SK-N-SH (cell line): Measurements from ENCODE around the gene DUSP2.

ENCODE experiments used
- CTCF ChIP-seq: fragments of 200-600 bp; sonication (generic); IDR thresholded peaks from 2 replicates; pipeline ENCODE4 v1.6.1; 2017; ENCODE audit warnings: antibody characterized with exemption, mild to moderate bottlenecking, moderate library complexity
- USF2 ChIP-seq: fragments of 150-350 bp; IDR thresholded peaks from 2 replicates; pipeline ENCODE4 v1.6.1; 2017; ENCODE audit warnings: antibody characterized with exemption, low read length, low read depth, borderline replicate concordance
- TF ChIP-seq, protein P1 (sequence below): IDR thresholded peaks from 2 replicates; pipeline ENCODE4 v1.6.1; 2012; ENCODE audit warnings: mild to moderate bottlenecking, low read depth, low read length, moderate library complexity

GRCh38 chr2:96146153-96146880 lies 1.1 kb upstream of the DUSP2 start:
- no peak for TF ChIP-seq USF2
- TF ChIP-seq, protein P1, sequence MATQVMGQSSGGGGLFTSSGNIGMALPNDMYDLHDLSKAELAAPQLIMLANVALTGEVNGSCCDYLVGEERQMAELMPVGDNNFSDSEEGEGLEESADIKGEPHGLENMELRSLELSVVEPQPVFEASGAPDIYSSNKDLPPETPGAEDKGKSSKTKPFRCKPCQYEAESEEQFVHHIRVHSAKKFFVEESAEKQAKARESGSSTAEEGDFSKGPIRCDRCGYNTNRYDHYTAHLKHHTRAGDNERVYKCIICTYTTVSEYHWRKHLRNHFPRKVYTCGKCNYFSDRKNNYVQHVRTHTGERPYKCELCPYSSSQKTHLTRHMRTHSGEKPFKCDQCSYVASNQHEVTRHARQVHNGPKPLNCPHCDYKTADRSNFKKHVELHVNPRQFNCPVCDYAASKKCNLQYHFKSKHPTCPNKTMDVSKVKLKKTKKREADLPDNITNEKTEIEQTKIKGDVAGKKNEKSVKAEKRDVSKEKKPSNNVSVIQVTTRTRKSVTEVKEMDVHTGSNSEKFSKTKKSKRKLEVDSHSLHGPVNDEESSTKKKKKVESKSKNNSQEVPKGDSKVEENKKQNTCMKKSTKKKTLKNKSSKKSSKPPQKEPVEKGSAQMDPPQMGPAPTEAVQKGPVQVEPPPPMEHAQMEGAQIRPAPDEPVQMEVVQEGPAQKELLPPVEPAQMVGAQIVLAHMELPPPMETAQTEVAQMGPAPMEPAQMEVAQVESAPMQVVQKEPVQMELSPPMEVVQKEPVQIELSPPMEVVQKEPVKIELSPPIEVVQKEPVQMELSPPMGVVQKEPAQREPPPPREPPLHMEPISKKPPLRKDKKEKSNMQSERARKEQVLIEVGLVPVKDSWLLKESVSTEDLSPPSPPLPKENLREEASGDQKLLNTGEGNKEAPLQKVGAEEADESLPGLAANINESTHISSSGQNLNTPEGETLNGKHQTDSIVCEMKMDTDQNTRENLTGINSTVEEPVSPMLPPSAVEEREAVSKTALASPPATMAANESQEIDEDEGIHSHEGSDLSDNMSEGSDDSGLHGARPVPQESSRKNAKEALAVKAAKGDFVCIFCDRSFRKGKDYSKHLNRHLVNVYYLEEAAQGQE: no peak
- no peak for TF ChIP-seq CTCF
